Stimulated activated CD8-positive, alpha-beta memory T cell treated with anti-CD3 and anti-CD28 coated beads, Interleukin-4, amount 100 ng/mL, for 48 hours (primary cell): ENCODE measurements around the gene UBL4B.

Source experiments
- DNase-seq: peaks from one replicate; pipeline ENCODE4 v3.0.0-alpha.2; 2020

The UBL4B gene

GRCh38 chr1:110158261-110158660, 46.0 kb downstream of the UBL4B start:
- no peak for DNase-seq

- DNase-seq, result no peak
Measured at GRCh38 chr1:110159168-110159567, 46.9 kb downstream of the UBL4B start.

- no peak for DNase-seq
Measured at GRCh38 chr1:110160538-110161100, 48.4 kb downstream of the UBL4B start.

GRCh38 chr1:110161165-110161564, 48.9 kb downstream of the UBL4B start:
- DNase-seq, result no peak

- DNase-seq, result no peak
Measured at GRCh38 chr1:110161849-110162248, 49.6 kb downstream of the UBL4B start.
